GM21737 (cell line): ENCODE data around the gene SLC5A2.
"Not testable (repeated sequence)": the region's sequence is repeated elsewhere in the genome, so short reads cannot be mapped to it uniquely, and the experiment has no call there.

Experiments used
- ATAC-seq: cut with Tn5 transposase; IDR thresholded peaks from one replicate; pipeline ENCODE4 v1.9.1; 2021; ENCODE audit warnings: mild to moderate bottlenecking, moderate library complexity; ENCODE audit not compliant: unreplicated experiment

The SLC5A2 gene

DNA sequence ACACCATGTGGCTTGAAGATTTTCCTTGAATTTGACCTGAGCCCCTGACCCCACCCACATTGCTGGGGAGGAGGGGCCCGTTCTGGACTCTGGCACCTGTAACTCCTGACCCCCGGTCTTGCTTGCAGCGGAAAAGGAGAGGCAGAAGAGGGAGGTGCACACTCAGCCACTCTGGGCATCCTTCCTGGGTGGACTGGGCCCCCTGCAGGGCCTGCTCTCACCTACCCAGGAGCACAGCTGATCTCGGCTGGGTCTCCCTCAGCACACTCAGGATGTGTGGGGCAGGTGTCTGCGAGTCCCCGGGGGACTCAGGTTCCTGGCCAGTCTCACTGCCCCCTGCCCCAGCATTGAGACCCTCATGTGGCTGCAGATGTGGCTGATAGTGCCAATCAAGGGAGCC, 40.8 kb downstream of the SLC5A2 start:
- ATAC-seq = not testable (repeated sequence)

DNA sequence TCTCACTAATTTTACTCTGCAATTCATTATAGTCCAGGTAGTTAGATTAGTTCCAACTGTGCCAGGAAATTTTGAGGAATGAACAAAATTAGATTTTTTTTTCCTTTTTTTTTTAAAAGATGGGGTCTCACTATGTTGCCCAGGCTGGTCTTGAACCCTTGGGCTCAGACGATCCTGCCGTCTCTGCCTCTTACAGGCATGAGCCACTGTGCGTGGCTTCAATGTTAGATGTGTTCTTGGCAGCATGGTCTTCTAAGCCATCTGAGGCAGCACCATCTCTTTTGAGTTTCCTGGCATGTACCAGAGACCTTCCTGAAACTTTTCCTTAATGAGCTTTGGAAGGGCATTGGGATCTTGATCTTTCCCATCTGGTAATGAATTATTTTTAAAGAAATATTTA, 42.2 kb downstream of the SLC5A2 start:
- ATAC-seq = no peak

DNA sequence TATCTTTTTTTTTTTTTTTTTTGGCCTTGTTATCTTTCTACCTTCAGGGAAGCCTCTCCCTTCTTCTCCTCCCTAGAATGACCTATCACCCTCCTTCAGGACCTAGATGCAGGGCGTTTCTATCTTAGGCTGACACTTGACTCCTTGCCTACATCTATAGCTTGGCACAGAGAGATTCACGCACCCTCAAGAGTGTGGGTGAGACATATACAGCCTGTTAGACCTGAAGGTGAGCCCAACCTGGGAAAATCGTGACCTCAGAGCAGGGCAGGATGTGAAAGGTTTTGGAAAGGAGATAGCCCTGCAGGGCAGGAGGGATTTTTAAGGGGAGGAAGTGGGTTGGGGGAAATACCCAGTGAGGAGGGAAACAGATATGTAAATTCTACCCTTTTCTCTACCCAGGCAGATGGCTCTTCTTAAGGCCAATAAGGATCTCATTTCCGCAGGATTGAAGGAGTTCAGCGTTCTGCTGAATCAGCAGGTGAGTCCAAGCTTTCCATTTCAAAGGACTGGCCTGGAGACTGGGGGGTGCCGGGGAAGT, 44.9 kb downstream of the SLC5A2 start, which contains the start of gene AHSP:
Gene AHSP, plus strand, starts transcription at position 167 of the 541 bp plus-strand sequence. Its CDS starts 240 bp downstream, at position 407.
- no peak for ATAC-seq

DNA sequence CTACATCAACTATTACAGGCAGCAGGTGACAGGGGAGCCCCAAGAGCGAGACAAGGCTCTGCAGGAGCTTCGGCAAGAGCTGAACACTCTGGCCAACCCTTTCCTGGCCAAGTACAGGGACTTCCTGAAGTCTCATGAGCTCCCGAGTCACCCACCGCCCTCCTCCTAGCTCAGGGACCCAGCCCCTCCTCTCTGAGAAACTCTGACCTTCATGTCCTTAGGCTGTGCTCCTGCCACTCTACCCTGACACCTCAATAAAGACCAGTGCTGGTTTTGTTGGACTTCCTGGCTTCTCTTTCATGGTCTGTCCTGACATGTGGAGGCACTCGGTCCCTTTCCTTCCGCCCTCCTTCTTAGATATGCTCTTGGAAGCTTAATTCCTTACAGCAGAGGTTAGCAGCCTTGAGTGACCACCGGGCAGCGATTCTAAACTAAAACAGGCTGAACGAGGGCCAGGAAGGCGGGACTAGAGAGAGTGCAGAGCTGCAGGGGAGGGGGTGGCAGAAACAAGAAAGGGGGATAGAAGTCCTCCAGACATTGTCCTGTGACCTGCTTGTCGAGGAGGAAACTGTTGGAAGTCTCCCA, 45.7 kb downstream of the SLC5A2 start:
- ATAC-seq = no peak

DNA sequence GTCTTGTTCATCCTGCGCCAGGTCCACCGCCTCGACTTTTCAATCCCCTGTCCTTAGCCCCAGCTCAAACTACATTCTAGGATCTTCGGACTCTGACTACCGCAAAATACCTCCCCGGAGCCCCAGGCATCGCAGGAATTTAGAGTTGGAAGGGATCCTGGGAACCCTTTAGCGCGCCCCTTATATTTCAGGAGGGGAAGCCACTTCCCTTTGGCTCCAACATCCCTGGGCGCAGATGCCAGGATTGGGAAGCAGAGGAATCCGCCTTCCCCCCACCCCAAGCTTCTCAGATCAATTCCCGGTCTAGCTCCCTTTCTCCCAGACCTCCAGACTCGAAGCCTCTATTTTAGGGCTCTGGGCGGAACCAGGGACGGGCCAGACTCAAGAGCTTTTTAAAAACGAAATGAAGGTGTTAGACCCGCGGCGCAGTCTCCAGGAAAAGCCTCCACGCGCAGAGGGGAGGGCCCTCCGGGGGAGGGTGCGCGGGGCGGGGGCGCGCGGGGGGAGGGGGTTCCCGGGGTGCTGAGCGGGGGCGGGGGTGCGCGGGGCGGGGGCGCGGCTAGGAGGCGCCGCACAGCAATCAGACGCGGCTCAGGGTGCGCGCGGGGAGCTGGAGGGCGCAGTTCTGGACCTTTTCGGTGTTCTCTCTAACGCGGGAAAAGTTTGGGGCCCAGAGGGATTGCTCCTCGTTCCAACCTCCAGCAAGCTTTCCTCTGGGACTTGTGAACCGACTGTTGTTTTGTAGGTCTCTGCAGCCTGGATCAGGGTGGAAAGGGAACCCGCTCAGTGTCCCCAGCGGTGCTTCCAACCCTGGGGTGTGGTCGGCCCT, 46.4 kb downstream of the SLC5A2 start:
- no peak for ATAC-seq

DNA sequence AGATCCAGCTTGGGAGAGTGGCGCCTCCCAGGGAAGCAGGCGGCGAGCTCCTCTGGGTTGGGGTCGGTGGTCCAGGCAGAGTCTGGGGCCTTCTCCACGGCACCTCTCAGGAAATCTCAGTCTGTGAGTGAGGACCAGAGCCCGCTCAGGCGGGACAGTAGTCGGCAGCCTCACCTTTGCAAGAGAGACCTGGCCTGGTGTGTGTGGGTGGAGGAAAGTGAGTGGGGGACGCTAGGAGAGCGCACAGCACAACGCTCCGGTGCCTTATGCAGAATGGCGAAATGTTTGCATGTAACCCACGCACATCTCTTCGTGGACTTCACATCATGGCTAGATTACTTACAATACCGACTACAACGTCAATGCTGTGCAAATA, 47.0 kb downstream of the SLC5A2 start:
- no peak for ATAC-seq

DNA sequence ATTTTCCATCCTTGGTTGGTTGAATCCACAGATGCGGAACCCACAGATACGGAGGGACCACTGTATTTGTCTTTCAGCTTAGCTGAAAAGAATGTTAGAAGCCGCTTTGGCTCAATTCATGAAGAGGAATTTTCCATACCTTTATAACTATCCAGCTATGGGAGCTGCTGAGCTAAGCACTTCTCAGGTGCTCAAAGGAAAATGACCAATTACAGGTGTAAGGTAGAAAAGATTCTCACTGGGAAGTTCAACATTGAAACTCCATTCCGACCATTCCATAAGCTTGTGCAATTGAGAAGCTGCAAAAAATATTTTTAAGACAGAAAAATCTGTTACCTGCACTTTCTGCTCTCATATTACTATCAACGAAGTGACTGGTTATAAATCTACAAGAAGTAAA, 47.5 kb downstream of the SLC5A2 start:
- no peak for ATAC-seq

DNA sequence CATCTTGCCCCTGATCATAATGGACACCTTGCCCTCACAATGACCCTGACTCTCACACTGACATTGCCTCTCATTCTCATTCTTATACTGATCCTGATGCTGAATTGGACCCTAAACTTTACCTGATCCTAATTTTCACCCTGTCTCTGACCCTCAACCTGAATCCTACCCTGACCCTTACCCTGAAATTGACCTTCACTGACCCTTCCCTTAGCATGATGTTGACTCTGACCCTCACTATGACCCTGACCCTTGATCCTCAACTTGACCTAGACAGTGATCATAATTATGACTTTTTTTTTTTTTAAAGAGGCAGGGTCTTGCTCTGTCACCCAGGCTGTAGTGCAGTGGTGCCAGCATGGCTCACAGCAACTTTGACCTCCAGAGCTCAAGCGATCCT, 48.2 kb downstream of the SLC5A2 start:
- no peak for ATAC-seq

DNA sequence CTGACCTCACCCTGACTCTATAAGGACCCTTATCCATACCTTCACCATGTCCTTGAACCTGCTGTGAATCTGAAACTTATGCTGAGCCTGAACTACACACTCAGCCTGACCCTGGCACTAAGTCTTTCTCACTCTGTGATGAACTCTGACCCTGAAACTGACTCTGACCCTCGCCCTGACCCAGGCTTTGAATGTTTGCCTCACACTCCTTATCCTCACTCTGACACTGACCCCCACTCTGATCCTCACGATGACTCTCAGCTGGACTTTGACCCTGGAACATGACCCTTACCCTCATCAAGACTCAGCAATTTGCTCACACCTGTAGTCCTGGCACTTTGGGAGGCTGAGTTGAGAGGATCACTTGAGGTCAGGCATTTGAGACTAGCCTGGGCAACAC, 49.2 kb downstream of the SLC5A2 start:
- no peak for ATAC-seq

DNA sequence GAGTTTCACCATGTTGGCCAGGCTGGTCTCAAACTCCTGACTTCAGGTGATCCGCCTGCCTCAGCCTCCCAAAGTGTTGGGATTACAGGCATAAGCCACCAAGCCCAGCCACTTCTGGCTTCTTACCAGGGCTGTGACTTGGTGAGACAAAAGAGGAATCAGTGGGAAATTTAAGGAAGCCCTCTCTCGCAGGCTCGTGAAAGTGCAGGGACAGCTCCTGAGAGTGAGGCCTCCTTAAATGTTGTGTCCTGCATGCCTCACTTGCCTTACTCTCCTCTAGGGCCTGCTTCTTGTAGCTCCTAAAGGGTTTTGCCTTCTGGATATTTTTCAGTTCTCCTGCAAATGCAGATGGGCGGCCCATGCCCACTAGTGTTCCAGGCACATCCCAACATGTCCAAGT, 50.0 kb downstream of the SLC5A2 start:
- no peak for ATAC-seq

DNA sequence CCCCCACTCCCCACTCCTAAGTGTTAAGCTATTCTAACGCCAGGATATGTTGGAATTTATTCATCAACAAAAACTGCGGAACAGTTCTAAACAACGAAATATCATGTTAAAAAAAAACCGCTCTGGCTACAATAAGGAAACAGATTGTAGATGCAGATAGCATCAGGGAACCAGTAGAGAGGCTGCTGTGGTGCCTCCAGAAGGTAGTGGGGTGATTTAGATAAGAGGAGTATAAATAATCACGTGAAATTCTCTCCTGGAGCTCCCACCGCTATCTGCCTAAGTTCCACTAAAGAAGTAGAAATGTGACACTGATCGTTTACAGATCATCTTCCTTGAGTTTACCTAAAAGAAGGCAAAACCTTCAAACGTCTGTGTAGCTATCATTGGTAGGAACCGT, 52.8 kb downstream of the SLC5A2 start:
- ATAC-seq = no peak

DNA sequence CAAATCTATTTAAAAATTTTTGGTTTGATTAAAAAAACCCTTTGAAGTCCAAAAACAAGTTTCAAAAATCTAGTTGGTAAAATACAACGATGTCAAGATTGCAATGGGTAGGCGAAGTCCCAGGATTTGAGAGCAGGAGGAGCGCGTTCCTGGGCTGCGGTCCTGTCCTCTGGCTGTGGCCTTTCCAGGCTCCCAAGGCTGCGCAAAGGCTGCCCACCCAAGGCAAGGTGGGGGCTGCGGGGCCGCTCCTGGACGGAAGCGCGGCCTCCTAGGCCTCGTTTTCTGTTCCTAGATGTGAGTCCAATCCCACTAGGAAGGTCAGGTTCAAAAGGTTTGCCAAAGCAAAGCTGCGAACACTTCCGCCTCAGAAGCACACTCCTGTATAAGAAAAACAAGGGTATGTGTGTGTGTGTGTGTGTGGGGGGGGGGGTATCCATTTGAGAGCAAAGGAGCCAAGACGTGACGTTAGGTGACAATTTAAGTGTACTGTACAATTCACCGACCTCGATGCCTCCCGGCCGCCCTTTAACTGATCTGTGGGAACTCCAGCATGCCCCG, 54.0 kb downstream of the SLC5A2 start:
- ATAC-seq = no peak

DNA sequence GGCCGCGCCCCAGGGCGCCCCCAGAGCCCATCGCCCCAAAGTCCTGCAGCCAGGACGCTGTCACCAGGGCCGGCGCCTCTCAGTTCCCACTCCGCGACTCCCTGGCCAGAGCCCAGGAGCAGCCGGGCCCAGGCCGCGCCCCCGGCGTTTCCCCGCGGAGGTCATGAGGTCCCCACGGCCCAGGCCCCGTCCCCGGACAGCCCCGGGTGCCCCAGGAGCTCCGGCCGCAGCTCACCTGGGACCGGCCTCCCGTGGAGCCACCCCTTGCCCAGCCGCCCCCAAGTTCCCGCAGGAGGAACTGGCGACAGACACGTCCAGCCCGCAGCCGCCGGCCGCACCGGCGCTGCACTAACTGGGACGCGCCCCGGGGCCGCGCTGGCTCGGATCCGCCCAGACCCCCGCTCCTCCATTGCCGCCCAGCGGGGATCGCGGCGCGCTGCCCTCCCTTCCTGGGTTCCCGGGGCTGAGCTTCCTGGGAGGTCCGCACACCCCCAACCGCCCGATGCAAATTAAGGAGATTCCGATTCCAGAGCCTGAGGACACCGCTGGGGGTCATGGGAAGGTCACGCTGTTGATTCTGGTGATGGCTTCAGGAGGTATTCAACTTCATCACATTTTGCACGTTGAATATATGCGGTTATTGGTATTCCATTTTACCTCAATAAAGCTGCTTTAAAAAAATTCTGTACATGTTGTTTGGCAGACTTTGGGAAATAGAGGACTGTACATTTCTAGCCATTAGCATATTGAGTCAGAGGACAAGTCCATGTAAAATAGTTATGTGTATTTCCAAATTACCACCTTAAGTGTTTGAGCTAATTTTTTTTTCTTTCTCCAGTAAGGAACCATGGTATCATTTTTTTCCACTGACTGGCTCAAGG, 54.7 kb downstream of the SLC5A2 start:
- no peak for ATAC-seq

DNA sequence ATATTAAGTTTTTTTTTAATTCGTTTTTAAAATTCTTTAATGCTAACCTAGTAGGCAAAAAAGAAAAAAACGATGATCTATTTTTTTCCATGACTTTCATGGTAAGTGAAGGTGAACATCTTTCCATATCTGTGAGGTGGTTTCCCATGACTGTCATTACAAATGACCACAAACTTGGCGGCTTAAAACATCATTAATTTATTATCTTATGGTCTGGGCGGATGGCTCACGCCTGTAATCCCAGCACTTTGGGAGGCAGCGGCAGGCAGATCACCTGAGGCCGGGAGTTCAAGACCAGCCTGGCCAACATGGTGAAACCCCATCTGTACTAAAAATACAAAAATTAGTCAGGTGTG, 55.3 kb downstream of the SLC5A2 start:
- not testable (repeated sequence) for ATAC-seq

DNA sequence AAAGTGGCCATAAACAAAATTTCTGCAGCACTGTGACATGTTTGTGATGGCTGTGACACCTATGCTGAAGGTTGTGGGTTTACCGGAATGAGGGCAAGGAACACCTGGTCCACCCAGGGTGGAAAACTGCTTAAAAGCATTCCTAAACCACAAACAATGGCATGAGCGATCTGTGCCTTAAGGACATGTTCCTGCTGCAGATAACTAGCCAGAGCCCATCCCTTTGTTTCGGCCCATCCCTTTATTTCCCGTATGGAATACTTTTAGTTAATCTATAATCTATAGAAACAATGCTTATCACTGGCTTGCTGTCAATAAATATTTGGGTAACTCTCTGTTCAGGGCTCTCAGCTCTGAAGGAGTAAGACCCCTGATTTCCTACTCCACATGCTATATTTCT, 56.8 kb downstream of the SLC5A2 start:
- not testable (repeated sequence) for ATAC-seq
